VCaP (cell line): ENCODE results near the gene DNAH17.

Experiments used
- H3K27ac ChIP-seq: fragments of 450-650 bp; 2 replicates; pipeline ENCODE4 v1.5.1; 2017
- TF ChIP-seq, protein P1 (sequence below): fragments of 450-650 bp; conservative IDR thresholded peaks from 2 replicates; pipeline ENCODE4 v1.5.1; 2017; ENCODE audit warnings: mild to moderate bottlenecking, moderate library complexity

Gene DNAH17

GRCh38 chr17:78577296-78577695 lies at the start of gene DNAH17:
Gene DNAH17, minus strand, starts transcription at chr17:78577396. Its CDS starts 2,339 bp downstream, at chr17:78575057.
- H3K27ac ChIP-seq, result no peak within 1 kb of the TSS
- TF ChIP-seq, protein P1, sequence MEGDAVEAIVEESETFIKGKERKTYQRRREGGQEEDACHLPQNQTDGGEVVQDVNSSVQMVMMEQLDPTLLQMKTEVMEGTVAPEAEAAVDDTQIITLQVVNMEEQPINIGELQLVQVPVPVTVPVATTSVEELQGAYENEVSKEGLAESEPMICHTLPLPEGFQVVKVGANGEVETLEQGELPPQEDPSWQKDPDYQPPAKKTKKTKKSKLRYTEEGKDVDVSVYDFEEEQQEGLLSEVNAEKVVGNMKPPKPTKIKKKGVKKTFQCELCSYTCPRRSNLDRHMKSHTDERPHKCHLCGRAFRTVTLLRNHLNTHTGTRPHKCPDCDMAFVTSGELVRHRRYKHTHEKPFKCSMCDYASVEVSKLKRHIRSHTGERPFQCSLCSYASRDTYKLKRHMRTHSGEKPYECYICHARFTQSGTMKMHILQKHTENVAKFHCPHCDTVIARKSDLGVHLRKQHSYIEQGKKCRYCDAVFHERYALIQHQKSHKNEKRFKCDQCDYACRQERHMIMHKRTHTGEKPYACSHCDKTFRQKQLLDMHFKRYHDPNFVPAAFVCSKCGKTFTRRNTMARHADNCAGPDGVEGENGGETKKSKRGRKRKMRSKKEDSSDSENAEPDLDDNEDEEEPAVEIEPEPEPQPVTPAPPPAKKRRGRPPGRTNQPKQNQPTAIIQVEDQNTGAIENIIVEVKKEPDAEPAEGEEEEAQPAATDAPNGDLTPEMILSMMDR, result no peak

- TF ChIP-seq, protein P1, result no peak
- no peak overlapping the region for H3K27ac ChIP-seq
Measured at GRCh38 chr17:78624324-78625151, 47.3 kb upstream of the DNAH17 start.

- TF ChIP-seq, protein P1, result no peak
Measured at GRCh38 chr17:78623541-78623940, 46.3 kb upstream of the DNAH17 start.

GRCh38 chr17:78622491-78623265 lies 45.5 kb upstream of the DNAH17 start:
- TF ChIP-seq, protein P1, result no peak
- no peak overlapping the region for H3K27ac ChIP-seq

More at GRCh38 chr17:78623541-78623940, 46.3 kb upstream of the DNAH17 start:
- no peak overlapping the region for H3K27ac ChIP-seq

GRCh38 chr17:78621720-78622490 lies 44.7 kb upstream of the DNAH17 start:
- H3K27ac ChIP-seq, result no peak overlapping the region
- TF ChIP-seq, protein P1, result no peak

GRCh38 chr17:78620099-78620498 lies 42.9 kb upstream of the DNAH17 start:
- no peak overlapping the region for H3K27ac ChIP-seq
- TF ChIP-seq, protein P1, result no peak

DNA sequence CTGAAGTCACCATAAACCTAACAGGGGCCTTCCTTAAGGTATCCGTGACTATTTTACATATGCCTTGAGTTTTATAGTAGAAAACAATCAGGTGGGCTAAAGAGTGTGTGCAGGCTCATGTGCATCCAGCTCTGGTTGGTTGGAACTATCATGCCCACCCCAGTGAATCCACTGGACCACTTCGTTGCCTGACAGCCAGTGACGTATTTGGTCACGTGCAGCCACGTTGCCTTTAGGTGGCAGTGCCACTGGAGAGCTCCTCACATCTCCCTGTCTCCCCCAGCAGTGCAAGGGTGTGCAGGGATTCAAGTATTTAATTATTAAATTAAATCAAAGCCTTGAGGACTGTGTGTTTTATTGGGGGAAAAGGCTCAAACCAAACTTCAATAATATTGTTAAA lies 42.1 kb upstream of the DNAH17 start:
- TF ChIP-seq, protein P1, result no peak

More for the DNA sequence above, 42.1 kb upstream of the DNAH17 start:
- H3K27ac ChIP-seq, result no peak overlapping the region
